GM19324 (cell line): ENCODE data around the gene CHMP4A.
"Not testable (repeated sequence)": the region's sequence is repeated elsewhere in the genome, so short reads cannot be mapped to it uniquely, and the experiment has no call there.

Experiments used
- ATAC-seq: cut with Tn5 transposase; IDR thresholded peaks from one replicate; pipeline ENCODE4 v1.9.1; 2021; ENCODE audit warnings: mild to moderate bottlenecking, moderate library complexity; ENCODE audit not compliant: unreplicated experiment, low FRiP score

CHMP4A gene

GRCh38 chr14:24249230-24250021 is 36.1 kb upstream of the CHMP4A start:
- ATAC-seq = no peak

- no peak for ATAC-seq
Observed at GRCh38 chr14:24247422-24247821, 34.1 kb upstream of the CHMP4A start.

DNA sequence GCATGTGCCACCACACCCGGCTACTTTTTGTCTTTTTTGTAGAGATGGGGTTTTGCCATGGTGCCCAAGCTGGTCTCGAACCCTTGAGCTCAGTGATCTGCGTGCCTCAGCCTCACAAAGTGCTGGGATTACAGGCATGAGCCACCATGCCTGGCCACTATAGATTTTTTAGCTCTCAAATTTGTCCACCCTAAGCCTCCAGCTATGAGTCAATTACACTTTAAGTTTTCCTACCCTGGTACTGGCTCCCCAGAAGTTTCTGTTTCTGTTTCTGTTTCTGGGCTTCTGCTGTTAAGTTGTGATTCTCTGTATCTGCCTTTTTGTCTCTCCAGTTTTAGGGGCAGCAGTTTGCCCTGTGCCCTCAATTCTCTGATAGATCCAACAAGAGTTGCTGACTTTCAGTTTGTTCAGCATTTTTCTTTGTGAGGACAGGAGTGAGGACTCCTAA is 33.5 kb upstream of the CHMP4A start:
- no peak for ATAC-seq

GRCh38 chr14:24245350-24245749 is 32.1 kb upstream of the CHMP4A start:
- ATAC-seq = not testable (repeated sequence)

DNA sequence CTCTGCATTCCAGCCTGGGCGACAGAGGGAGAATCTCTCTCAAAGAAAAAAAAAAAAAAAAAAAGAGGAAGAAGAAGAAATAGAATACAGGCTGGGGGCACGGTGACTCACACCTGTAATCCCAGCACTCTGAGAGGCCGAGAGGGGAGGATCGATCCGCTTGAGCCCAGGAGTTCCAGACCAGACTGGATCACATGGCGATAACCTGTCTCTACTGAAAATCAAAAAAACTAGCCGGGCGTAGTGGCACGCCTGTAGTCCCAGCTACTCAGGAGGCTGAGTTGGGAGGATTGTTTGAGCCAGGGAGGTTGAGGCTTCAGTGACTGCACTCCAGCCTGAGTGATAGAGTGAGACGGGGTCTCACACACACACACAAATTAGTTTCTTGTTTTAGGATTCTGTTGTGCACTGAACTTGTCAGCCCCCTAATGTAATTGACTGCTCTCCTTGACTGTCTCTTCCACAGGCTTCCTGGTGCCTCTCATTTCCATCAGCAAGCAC is 30.1 kb upstream of the CHMP4A start:
- ATAC-seq = no peak

- ATAC-seq = peak; percentile 80
Observed at GRCh38 chr14:24241829-24242443, 28.6 kb upstream of the CHMP4A start.

DNA sequence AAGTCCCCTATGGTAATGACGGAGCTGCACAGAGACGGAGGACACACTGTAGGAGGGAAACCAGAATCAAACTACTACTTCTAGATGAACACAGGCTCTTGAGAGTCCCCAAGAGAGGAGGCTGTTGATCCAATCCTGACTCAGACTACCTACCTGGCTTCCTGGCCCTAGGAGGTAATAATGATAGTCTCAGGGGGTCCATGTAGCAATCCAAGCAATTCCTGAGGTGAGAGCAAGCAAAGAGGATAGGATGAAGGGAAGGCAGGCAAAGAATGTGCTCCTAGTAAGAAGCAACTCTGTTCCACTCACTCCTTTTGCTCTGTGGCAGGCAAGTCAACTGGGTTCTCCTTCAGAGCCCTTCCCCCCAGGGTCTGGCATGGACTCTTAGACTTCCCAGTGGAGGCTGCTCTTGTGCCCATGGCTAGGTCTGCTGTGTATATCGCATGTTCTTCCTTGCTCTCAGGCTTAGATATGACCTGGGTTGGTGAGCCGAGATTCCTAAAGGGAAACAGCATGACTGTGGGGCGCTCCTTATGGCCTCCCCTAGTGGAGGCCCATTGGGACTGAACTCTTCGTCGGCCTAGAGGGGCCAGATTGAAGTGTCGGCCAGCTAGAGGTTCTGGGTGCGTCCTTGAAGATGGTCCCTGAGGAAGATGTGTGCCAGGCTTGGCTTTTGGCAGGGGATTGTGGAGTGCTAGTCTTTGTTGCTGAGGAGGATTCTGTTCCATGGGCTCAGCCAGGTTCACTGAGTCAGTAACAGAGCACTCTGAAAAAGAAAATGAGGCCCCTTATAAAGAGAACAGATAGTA is 27.0 kb upstream of the CHMP4A start:
- ATAC-seq = no peak

- ATAC-seq = no peak
Observed at GRCh38 chr14:24238527-24239037, 25.3 kb upstream of the CHMP4A start.

DNA sequence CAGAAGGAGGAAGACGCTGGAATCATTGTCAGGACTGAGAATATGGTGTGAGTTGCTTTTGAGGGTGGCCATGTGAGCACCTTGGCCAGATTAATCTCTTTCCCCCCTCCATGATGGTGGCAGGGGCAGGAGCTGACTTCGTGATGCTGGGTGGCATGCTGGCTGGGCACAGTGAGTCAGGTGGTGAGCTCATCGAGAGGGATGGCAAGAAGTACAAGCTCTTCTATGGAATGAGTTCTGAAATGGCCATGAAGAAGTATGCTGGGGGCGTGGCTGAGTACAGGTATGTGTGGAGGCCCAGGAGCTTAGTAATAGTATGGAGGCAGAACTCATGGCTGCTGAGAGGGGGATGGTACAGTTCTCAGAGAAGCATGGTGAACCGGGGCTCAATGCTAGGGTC is 24.8 kb upstream of the CHMP4A start:
- ATAC-seq = no peak

GRCh38 chr14:24237463-24237955 is 24.2 kb upstream of the CHMP4A start:
- ATAC-seq = no peak

DNA sequence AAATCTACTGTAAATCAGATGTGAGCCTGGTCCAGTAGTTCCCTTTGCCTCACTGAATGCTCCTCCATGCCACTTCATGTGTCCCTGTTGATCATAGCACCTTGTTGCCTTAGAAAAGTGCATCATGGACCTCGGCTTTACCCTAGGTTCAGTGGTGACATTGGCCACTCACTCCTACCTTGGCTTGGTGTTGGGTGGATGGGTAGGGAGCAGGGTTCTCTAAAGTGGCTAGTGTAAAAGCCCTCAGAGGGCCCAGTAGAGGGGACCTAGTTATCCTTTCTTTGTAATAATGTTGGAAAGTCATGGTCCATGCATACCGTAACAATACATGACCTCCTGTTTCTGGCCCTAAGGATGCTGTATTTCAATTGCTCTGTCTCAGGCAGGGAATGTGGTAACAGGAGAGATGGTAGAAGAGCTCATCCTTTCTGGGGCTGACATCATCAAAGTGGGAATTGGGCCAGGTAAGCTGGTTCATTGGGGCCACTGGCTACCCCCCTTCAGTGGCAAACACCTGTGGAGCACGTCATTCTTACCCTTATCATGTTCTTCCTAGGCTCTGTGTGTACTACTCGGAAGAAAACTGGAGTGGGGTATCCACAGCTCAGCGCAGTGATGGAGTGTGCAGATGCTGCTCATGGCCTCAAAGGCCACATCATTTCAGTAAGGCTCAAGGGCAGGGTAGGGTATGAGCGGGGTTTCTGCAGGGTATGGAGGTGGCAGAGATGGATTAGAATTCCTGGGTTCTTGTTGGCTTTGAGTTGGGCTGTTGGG is 23.6 kb upstream of the CHMP4A start:
- ATAC-seq = no peak

- ATAC-seq = no peak
Observed at GRCh38 chr14:24235804-24236688, 22.8 kb upstream of the CHMP4A start.

DNA sequence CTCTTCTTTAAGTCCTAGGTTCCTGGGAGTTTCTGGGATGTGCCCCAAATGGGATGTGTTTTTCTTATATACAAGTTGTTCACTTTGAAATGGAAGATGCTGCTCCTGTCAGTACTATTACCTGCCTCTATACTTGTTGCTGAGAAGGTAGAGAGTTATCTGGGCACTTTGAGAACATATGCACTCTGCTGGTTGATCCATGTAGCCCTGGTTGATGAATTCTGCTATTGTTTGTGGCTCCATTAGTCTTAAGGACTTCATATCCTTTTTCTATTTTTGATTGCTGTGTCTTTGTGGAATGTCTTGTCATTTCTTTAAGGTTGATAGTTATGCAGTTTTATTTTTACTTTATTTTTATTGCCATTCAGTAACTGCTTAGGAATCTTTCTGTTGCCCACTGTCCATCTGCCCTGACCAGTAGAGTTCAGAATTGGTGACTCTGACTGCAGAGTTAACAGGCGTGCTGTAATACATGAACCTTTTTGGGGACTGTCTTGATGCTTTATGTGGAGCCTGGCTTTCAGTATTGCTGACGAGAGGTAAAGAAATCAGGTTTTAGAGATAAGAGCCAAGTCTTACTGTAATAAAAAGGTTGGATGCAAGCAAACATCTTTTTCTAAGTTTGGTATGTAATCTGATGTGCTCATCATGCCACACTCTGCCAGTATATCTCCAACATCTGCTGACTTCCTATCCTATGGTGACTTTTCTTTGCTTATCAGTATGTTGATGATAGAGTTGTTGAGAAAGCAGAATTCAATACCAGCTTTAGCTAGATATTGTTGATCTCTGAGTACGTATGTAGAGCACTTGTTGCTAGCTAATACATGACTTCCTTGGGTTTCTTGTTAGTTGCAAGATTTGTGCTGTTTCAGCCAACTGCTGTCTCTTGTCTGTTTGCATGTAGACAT is 21.1 kb upstream of the CHMP4A start:
- ATAC-seq = no peak

- ATAC-seq = no peak
Observed at GRCh38 chr14:24233538-24233866, 20.2 kb upstream of the CHMP4A start.

DNA sequence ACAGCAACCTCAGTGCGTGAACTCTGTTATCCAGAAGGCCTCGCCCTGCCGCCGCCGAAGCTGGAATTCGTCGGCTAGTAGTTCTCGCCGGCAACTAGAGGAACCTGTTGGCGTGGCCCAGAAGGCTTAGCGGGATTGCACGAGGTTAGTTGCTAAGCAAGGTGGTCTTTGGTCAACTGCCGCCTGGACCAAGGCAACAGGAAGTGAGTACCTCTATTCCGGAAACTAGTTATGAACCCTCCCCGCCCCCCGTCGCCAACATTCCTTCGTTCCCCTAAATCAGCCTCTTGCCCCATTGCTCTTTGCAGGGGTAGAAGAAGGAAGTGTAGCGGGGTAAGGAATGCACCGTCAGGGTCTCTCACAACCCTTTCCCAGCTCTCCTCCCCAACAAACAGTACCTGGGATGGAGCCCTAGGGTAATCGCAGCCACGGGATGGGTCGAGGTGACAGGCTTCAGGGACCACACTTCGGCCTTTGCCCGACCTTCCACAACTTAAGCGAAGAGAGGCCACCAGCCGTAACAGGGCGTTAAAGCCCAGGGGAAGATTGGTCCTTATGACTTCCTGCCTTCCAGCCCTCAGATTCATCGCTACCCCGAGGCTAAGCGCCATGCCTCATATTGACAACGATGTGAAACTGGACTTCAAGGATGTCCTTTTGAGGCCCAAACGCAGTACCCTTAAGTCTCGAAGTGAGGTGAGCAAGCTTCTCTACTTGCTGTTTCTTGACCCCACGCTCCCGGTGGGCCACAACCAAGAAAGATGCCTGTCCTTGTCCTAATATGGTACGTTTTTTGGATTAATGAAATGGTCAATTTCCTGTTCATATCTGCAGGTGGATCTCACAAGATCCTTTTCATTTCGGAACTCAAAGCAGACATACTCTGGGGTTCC is 19.6 kb upstream of the CHMP4A start, which contains the start of gene GMPR2:
Gene GMPR2 (plus strand): TSS at position 285 of the 893 bp plus-strand sequence. CDS start 325 bp downstream, at position 610.
- ATAC-seq = peak; percentile 52

DNA sequence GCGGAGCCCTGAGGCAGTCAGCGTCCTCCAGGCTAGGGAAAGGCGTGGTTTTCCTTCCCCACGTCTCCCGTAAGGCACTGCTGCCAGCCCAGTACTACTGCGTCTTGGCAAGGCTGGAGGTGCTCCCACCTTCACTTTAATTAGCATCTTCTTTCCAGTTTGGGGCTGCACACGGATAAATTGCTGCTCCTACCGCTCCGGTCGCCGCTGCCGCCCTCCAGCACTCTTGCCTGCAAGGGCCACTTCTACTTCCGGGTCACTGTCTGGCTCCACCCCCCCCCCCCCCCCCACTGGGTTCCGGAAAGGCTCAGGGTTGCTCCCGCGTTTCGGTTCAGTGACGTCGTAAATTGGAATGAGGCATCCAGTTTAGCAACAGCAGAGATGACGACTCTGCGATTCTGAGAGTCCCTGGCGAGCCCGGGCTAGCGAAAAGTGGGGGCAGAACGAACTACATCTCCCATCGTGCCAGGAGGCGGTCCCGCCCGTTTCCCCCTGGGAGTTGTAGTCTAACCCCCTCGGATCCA is 18.9 kb upstream of the CHMP4A start, which contains the start of gene NEDD8:
Gene NEDD8 (minus strand): TSS at position 247 of the 524 bp plus-strand sequence. CDS start 100 bp downstream, at position 147.
- peak; percentile 77 for ATAC-seq
